Measurements from ENCODE around the gene MAOA. TPM values are rescaled to one million over a fixed set of nuclear protein-coding genes. Genes with fewer than 3 reads are reported as not detected.

MAOA gene
- total RNA-seq, 1 donor from 2014 or later, result 12.7 TPM

DNA sequence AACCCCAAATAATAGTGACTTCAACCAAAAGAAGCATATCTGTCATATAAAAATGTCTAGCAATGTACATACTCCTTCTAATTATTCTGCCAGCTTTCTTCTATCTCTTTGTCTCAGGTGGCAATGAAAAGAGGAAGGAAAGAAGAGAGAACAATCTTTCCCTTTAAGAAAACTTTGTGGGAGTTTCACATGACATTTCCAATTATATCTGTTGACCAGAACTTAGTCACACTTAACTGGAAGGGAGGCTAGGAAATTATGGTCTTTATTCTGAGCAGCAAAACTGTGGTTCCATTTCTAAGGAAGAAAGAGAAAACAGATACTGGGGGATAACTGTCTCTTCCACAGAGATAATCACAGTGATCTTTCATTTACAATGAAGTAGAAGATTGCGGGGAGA lies 12.9 kb upstream of the MAOA start:
- Mint-ChIP-seq H3K27me3 (ENCODE audit: insufficient read depth, low read depth) (no peaks in the 10 kb centered on the region), H3K36me3 (no peaks in the 10 kb centered on the region), H3K9me3 (no peaks in the 10 kb centered on the region), H3K27ac (no peak overlapping the region), H3K4me3 (no peak overlapping the region), H3K4me1 (peaks cover 20% of the 10 kb centered on the region)
- no peaks in the 10 kb centered on the region for H3K9me3 ChIP-seq (ENCODE audit: low read depth)
- H3K4me1 ChIP-seq, result peaks cover 22% of the 10 kb centered on the region
- H3K79me2 ChIP-seq (ENCODE audit: low read depth), result no peaks in the 10 kb centered on the region
- no peak overlapping the region for H3K9ac ChIP-seq
- H3F3A ChIP-seq (ENCODE audit: low read depth), result peaks cover 12% of the 10 kb centered on the region
- no peaks in the 10 kb centered on the region for H3K36me3 ChIP-seq
- TF ChIP-seq EZH2phosphoT487 (IDR thresholded peaks at IDR 0.05) (no peak), EZH2 (IDR thresholded peaks at IDR 0.05) (no peak), CTCF (IDR thresholded peaks at IDR 0.05) (no peak)
- no peak overlapping the region for H3K27ac ChIP-seq
- H3K4me3 ChIP-seq, result no peak overlapping the region
- H3K27me3 ChIP-seq, result no peaks in the 10 kb centered on the region
- no peaks in the 10 kb centered on the region for H4K20me1 ChIP-seq (ENCODE audit: low read depth)
- no peak for DNase-seq (ENCODE audit: low spot score)
- H3K4me2 ChIP-seq, result no peak overlapping the region
- no peak overlapping the region for H2AFZ ChIP-seq (replicated peaks)

DNA sequence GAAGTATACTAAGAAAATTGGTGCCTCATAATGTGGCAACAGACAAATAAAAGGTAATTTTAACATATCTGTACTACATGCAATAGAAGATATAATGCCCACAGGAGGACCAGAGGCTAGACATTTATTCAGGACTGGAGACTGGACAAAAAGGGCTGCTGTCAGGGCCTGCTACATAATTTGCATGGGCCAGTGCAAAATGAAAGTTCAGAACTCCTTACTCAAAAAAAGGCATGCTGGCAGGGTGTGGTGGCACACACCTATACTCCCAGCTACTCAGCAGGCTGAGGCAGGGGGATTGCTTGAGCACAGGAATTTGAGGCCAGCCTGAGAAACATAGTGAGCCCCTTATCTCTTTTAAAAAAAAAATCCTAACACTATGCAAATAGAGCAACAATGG lies 12.4 kb upstream of the MAOA start:
- no peak overlapping the region for H3K4me2 ChIP-seq

DNA sequence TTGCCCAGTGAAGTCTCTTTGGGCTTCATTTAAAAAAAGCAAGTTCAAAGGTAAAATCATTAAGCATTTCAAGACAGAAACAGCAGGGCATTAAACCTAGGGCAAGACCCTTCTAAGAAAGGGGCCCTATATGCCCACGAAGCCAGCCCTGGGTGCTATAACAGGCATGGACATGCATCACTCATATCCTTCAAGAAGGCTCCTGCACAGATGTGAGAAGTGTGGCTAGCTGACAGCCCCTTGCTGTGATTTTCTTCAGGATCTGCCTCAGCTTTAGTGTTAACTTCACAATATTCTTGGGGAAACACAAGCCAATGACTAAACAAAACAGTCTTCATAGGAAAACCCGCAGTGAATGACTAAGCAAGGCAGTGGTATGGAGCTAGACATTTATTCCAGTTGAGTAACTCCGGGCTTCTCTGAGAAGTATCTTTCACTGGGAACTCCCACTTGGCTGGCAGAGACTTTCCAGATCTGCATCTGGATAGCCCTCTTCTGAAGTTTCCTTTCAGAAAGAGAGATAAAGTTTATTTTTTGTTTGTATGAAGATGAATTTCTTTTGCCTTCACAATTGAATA lies 11.9 kb upstream of the MAOA start:
- H3K9ac ChIP-seq, result no peak overlapping the region
- Mint-ChIP-seq H3K9me3 (no peaks in the 10 kb centered on the region), H3K27me3 (ENCODE audit: insufficient read depth, low read depth) (no peaks in the 10 kb centered on the region), H3K27ac (no peak overlapping the region), H3K36me3 (no peaks in the 10 kb centered on the region), H3K4me1 (peaks cover 20% of the 10 kb centered on the region), H3K4me3 (no peak overlapping the region)
- H3K79me2 ChIP-seq (ENCODE audit: low read depth), result no peaks in the 10 kb centered on the region
- TF ChIP-seq EZH2 (IDR thresholded peaks at IDR 0.05) (no peak), CTCF (IDR thresholded peaks at IDR 0.05) (no peak), EZH2phosphoT487 (IDR thresholded peaks at IDR 0.05) (no peak)
- no peaks in the 10 kb centered on the region for H4K20me1 ChIP-seq (ENCODE audit: low read depth)
- peaks cover 5% of the 10 kb centered on the region for H3F3A ChIP-seq (ENCODE audit: low read depth)
- H3K4me3 ChIP-seq, result no peak overlapping the region
- H3K27me3 ChIP-seq, result no peaks in the 10 kb centered on the region
- H3K27ac ChIP-seq, result no peak overlapping the region
- H3K36me3 ChIP-seq, result no peaks in the 10 kb centered on the region
- DNase-seq (ENCODE audit: low spot score), result peak; percentile 27
- H2AFZ ChIP-seq (replicated peaks), result no peak overlapping the region
- H3K4me2 ChIP-seq, result no peak overlapping the region
- no peaks in the 10 kb centered on the region for H3K9me3 ChIP-seq (ENCODE audit: low read depth)
- peaks cover 12% of the 10 kb centered on the region for H3K4me1 ChIP-seq

More for the DNA sequence above, 12.4 kb upstream of the MAOA start:
- Histone ChIP-seq H3K4me3 (no peak overlapping the region), H2AFZ (replicated peaks) (no peak overlapping the region), H4K20me1 (ENCODE audit: low read depth) (no peaks in the 10 kb centered on the region), H3K36me3 (no peaks in the 10 kb centered on the region), H3K79me2 (ENCODE audit: low read depth) (no peaks in the 10 kb centered on the region), H3K9ac (no peak overlapping the region), H3K4me1 (peaks cover 18% of the 10 kb centered on the region), H3K9me3 (ENCODE audit: low read depth) (no peaks in the 10 kb centered on the region), H3K27ac (no peak overlapping the region), H3F3A (ENCODE audit: low read depth) (peaks cover 10% of the 10 kb centered on the region), H3K27me3 (no peaks in the 10 kb centered on the region)
- Mint-ChIP-seq H3K36me3 (no peaks in the 10 kb centered on the region), H3K4me1 (peaks cover 20% of the 10 kb centered on the region), H3K27me3 (ENCODE audit: insufficient read depth, low read depth) (no peaks in the 10 kb centered on the region), H3K4me3 (no peak overlapping the region), H3K27ac (no peak overlapping the region), H3K9me3 (no peaks in the 10 kb centered on the region)
- no peak for DNase-seq (ENCODE audit: low spot score)
- TF ChIP-seq CTCF (IDR thresholded peaks at IDR 0.05) (no peak), EZH2phosphoT487 (IDR thresholded peaks at IDR 0.05) (no peak), EZH2 (IDR thresholded peaks at IDR 0.05) (no peak)
